Right atrium auricular region (tissue), 2 donors: ENCODE measurements around the gene DMC1. TPM values are rescaled to one million over a fixed set of nuclear protein-coding genes. Genes with fewer than 3 reads are reported as not detected.
"Not testable (repeated sequence)": the region's sequence is repeated elsewhere in the genome, so short reads cannot be mapped to it uniquely, and the experiment has no call there.

ENCODE experiments used
- DNase-seq: peaks from one replicate; pipeline ENCODE4 v3.0.0-alpha.2; 2019; ENCODE audit warnings: low spot score
- H3K27ac ChIP-seq, 2 donors: fragments of 200-600 bp; sonication (generic); 1 replicate in 1 of 2; 2 replicates in 1 of 2; pipeline ENCODE4 v1.5.1; 2016 to 2019
- H3K27me3 ChIP-seq, 2 donors: fragments of 200-600 bp; sonication (generic); one replicate each; pipeline versions ENCODE4 v1.5.1 to v1.6.0; 2017 to 2019
- H3K36me3 ChIP-seq: fragments of 200-600 bp; sonication (generic); one replicate; pipeline ENCODE4 v1.5.1; 2016
- H3K4me1 ChIP-seq, 2 donors: fragments of 200-600 bp; sonication (generic); one replicate each; pipeline versions ENCODE4 v1.5.1 to v1.6.0; 2017 to 2019
- H3K4me3 ChIP-seq, 2 donors: fragments of 200-600 bp; sonication (generic); 1 replicate in 1 of 2; 2 replicates in 1 of 2; pipeline ENCODE4 v1.5.1; 2017 to 2019; ENCODE audit warnings: mild to moderate bottlenecking in 1 of 2, moderate library complexity in 1 of 2
- H3K9me3 ChIP-seq, 2 donors: fragments of 200-600 bp; sonication (generic); one replicate each; pipeline ENCODE4 v1.5.1; 2019
- CTCF ChIP-seq, 2 donors: fragments of 200-600 bp; sonication (generic); IDR thresholded peaks; one replicate each; pipeline ENCODE4 v1.5.1; 2019; ENCODE audit warnings: antibody characterized with exemption in 2 of 2
- total RNA-seq, 2 donors: library from RNA; depleted of rRNA; stranded (reverse); fragments of >200 nt; gene quantifications; one replicate each; pipeline ENCODE4 v1.1.0, GENCODE V29; 2016

DMC1 gene
- total RNA-seq, 2 donors from 2014 or later = 0.82 to 16.3 TPM

GRCh38 chr22:38602166-38602565 is 32.2 kb upstream of the DMC1 start:
- no peak for DNase-seq

GRCh38 chr22:38601221-38601764 is 31.3 kb upstream of the DMC1 start:
- no peak overlapping the region for H3K4me3 ChIP-seq
- H3K36me3 ChIP-seq = no peaks in the 10 kb centered on the region
- DNase-seq = no peak
- no peaks in the 10 kb centered on the region for H3K4me1 ChIP-seq
- TF ChIP-seq CTCF (IDR thresholded peaks at IDR 0.05) = no peak
- no peak overlapping the region for H3K27ac ChIP-seq
- H3K27me3 ChIP-seq = no peaks in the 10 kb centered on the region
- no peaks in the 10 kb centered on the region for H3K9me3 ChIP-seq

More at GRCh38 chr22:38602166-38602565, 32.2 kb upstream of the DMC1 start:
- H3K27ac ChIP-seq = no peak overlapping the region
- H3K4me1 ChIP-seq = no peaks in the 10 kb centered on the region
- H3K4me3 ChIP-seq = no peak overlapping the region
- no peaks in the 10 kb centered on the region for H3K36me3 ChIP-seq
- TF ChIP-seq CTCF (IDR thresholded peaks at IDR 0.05) = no peak
- no peaks in the 10 kb centered on the region for H3K27me3 ChIP-seq
- no peaks in the 10 kb centered on the region for H3K9me3 ChIP-seq

- no peaks in the 10 kb centered on the region for H3K27me3 ChIP-seq
- no peak overlapping the region for H3K27ac ChIP-seq
- no peak for DNase-seq
- H3K9me3 ChIP-seq = no peaks in the 10 kb centered on the region
- H3K36me3 ChIP-seq = no peaks in the 10 kb centered on the region
- no peaks in the 10 kb centered on the region for H3K4me1 ChIP-seq
- no peak for TF ChIP-seq CTCF (IDR thresholded peaks at IDR 0.05)
- no peak overlapping the region for H3K4me3 ChIP-seq
Measured at GRCh38 chr22:38599466-38599865, 29.5 kb upstream of the DMC1 start.

- not testable (repeated sequence) for H3K4me3 ChIP-seq, H3K27ac ChIP-seq, DNase-seq, H3K27me3 ChIP-seq, H3K36me3 ChIP-seq, H3K4me1 ChIP-seq, H3K9me3 ChIP-seq
Measured at GRCh38 chr22:38582923-38583322, 12.9 kb upstream of the DMC1 start.

GRCh38 chr22:38578505-38578904 is 8.5 kb upstream of the DMC1 start:
- no peaks in the 10 kb centered on the region for H3K27me3 ChIP-seq
- H3K27ac ChIP-seq = no peak overlapping the region
- no peaks in the 10 kb centered on the region for H3K9me3 ChIP-seq
- H3K4me3 ChIP-seq = no peak overlapping the region
- TF ChIP-seq CTCF (IDR thresholded peaks at IDR 0.05) = no peak
- DNase-seq = no peak
- H3K4me1 ChIP-seq = no peaks in the 10 kb centered on the region
- no peaks in the 10 kb centered on the region for H3K36me3 ChIP-seq

GRCh38 chr22:38572065-38572464 is 2.1 kb upstream of the DMC1 start:
- Histone ChIP-seq H3K4me3 (no peak overlapping the region), H3K4me1 (peaks cover 0 to 10% of the 10 kb centered on the region in 2 donors), H3K27me3 (no peaks in the 10 kb centered on the region), H3K36me3 (no peaks in the 10 kb centered on the region), H3K9me3 (no peaks in the 10 kb centered on the region), H3K27ac (no peak overlapping the region)
- TF ChIP-seq CTCF (IDR thresholded peaks at IDR 0.05) = peak in 1 of 2 donors; percentile 63
- DNase-seq = no peak
